SU-DHL-6 (cell line): ENCODE results near the gene LRRC8A.

Experiments used
- H2AFZ ChIP-seq: fragments of 200-600 bp; sonication (generic); 2 replicates; pipeline ENCODE4 v1.6.1; 2014; ENCODE audit warnings: low read depth, mild to moderate bottlenecking, moderate library complexity, mixed read lengths, antibody characterized with exemption, low read length; ENCODE audit not compliant: severe bottlenecking
- H3F3A ChIP-seq: fragments of 200-600 bp; shearing (Covaris generic); 2 replicates; pipeline ENCODE4 v1.6.0; 2016; ENCODE audit warnings: antibody characterized with exemption, mild to moderate bottlenecking; ENCODE audit not compliant: insufficient read depth
- H3K27ac ChIP-seq: fragments of 200-600 bp; sonication (generic); 2 replicates; pipeline ENCODE4 v1.5.1; 2016; ENCODE audit warnings: low read depth, mild to moderate bottlenecking, low read length, moderate library complexity, mixed read lengths
- H3K27me3 ChIP-seq: fragments of 200-600 bp; sonication (generic), shearing (Covaris generic); 2 replicates; pipeline ENCODE4 v1.6.0; 2014; ENCODE audit warnings: mild to moderate bottlenecking, low read length
- H3K36me3 ChIP-seq: fragments of 200-600 bp; sonication (generic); 2 replicates; pipeline ENCODE4 v1.6.1; 2014; ENCODE audit warnings: mild to moderate bottlenecking, low read length, mixed read lengths
- H3K4me2 ChIP-seq: fragments of 300-600, 200-600 bp; shearing (Covaris generic), sonication (generic); 2 replicates; pipeline ENCODE4 v1.6.0; 2014; ENCODE audit warnings: low read length, low read depth, mild to moderate bottlenecking; ENCODE audit not compliant: poor library complexity, severe bottlenecking
- H3K4me3 ChIP-seq: fragments of 200-600 bp; sonication (generic); 2 replicates; pipeline ENCODE4 v1.5.1; 2014; ENCODE audit warnings: antibody characterized with exemption, low read length, mild to moderate bottlenecking, mixed read lengths; ENCODE audit not compliant: insufficient read depth, poor library complexity, severe bottlenecking
- H3K79me2 ChIP-seq: fragments of 200-600 bp; sonication (generic); 2 replicates; pipeline ENCODE4 v1.6.1; 2014; ENCODE audit warnings: mild to moderate bottlenecking, low read length, moderate library complexity; ENCODE audit not compliant: insufficient read depth
- H3K9ac ChIP-seq: fragments of 200-600 bp; sonication (generic); 2 replicates; pipeline ENCODE4 v1.7.0; 2014; ENCODE audit warnings: mild to moderate bottlenecking, low read length
- H3K9me2 ChIP-seq: fragments of 200-600 bp; sonication (generic); replicated peaks from 2 replicates; pipeline ENCODE4 v1.6.1; 2014; ENCODE audit warnings: low read length; ENCODE audit not compliant: insufficient read depth
- H3K9me3 ChIP-seq: fragments of 200-600 bp; sonication (generic); 2 replicates; pipeline ENCODE4 v1.6.1; 2014; ENCODE audit warnings: low read length, mixed read lengths; ENCODE audit not compliant: insufficient read depth
- H4K20me1 ChIP-seq: fragments of 200-600 bp; sonication (generic); 2 replicates; pipeline ENCODE4 v1.6.1; 2014; ENCODE audit warnings: low read depth, mild to moderate bottlenecking, antibody characterized with exemption, low read length, moderate library complexity, mixed read lengths
- EZH2phosphoT487 ChIP-seq: fragments of 200-600 bp; sonication (generic), shearing (Covaris generic); conservative IDR thresholded peaks from 2 replicates; pipeline ENCODE4 v1.6.1; 2018; ENCODE audit warnings: mild to moderate bottlenecking, antibody characterized with exemption, low read length, moderate library complexity, mixed read lengths
- TF ChIP-seq, protein P1 (sequence below): fragments of 200-600 bp; sonication (generic); IDR thresholded peaks from one replicate; pipeline ENCODE4 v1.5.1; 2017; ENCODE audit warnings: antibody characterized with exemption, mild to moderate bottlenecking, low read length, moderate library complexity; ENCODE audit not compliant: insufficient read depth, poor library complexity, severe bottlenecking

The LRRC8A gene

DNA sequence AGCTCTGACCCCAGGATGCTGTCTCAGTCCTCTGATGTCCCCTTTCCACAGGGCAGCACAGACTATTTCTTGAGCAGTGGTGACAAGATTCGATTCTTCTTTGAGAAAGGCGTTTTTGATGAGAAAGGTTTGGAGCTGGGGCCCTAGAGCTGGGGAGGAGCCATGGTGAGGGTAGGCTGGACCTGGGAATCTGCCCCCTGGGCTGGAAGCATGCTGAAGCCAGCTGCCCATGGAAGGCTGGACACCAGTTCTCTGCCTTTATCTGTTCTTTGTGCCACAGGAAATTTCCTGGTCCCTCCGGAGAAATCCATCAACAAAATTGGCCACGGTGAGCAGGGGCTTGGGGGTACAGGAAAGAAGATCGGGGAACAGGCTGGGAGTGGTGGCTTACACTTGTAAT is 51.8 kb downstream of the LRRC8A start:
- Histone ChIP-seq H3K4me2 (no peak overlapping the region), H3K9me2 (no peaks in the 10 kb centered on the region), H3K36me3 (no peaks in the 10 kb centered on the region), H3K27ac (no peak overlapping the region), H4K20me1 (no peaks in the 10 kb centered on the region), H3K4me3 (no peak overlapping the region), H3K9me3 (no peaks in the 10 kb centered on the region), H2AFZ (no peak overlapping the region), H3K27me3 (no peaks in the 10 kb centered on the region), H3K79me2 (no peaks in the 10 kb centered on the region), H3K9ac (no peak overlapping the region), H3F3A (no peaks in the 10 kb centered on the region)
- TF ChIP-seq, protein P1, sequence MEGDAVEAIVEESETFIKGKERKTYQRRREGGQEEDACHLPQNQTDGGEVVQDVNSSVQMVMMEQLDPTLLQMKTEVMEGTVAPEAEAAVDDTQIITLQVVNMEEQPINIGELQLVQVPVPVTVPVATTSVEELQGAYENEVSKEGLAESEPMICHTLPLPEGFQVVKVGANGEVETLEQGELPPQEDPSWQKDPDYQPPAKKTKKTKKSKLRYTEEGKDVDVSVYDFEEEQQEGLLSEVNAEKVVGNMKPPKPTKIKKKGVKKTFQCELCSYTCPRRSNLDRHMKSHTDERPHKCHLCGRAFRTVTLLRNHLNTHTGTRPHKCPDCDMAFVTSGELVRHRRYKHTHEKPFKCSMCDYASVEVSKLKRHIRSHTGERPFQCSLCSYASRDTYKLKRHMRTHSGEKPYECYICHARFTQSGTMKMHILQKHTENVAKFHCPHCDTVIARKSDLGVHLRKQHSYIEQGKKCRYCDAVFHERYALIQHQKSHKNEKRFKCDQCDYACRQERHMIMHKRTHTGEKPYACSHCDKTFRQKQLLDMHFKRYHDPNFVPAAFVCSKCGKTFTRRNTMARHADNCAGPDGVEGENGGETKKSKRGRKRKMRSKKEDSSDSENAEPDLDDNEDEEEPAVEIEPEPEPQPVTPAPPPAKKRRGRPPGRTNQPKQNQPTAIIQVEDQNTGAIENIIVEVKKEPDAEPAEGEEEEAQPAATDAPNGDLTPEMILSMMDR, result no peak
- TF ChIP-seq EZH2phosphoT487, result no peak

DNA sequence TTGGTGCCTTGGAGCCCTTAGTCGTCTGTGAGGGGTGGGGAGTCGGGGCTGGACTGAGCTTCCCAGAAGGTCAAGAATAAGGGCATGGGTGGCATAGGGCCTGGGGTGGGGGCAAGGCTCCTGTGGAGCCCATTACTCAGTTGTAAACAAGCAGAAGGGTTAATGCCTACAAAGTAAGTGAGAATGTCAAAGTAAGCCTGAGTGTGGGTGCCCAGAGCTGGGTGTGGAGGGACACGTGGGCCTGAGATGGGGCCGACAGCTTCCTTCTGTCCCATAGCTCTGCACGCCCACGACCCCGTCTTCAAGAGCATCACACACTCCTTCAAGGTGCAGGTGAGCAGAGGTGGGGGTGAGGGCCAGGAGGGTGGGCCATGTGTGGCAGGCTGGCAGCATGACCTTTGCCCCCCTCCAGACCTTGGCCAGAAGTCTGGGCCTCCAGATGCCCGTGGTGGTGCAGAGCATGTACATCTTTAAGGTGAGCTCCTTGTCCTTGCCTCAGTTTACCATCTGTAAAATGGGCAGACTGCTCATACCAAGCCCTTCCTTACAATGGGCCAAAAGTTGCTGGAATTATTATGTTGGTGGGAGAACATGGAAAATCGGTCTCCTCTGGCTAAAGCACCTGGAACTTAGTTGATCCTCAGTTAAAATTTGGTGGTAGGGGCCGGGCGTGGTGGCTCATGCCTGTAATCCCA is 54.4 kb downstream of the LRRC8A start:
- Histone ChIP-seq H3K4me3 (no peak overlapping the region), H3K27ac (no peak overlapping the region), H3K4me2 (no peak overlapping the region), H3K36me3 (no peaks in the 10 kb centered on the region), H3K9me3 (no peaks in the 10 kb centered on the region), H2AFZ (no peak overlapping the region), H3K9me2 (no peaks in the 10 kb centered on the region), H3F3A (no peaks in the 10 kb centered on the region), H3K9ac (no peak overlapping the region), H4K20me1 (no peaks in the 10 kb centered on the region), H3K27me3 (no peaks in the 10 kb centered on the region), H3K79me2 (no peaks in the 10 kb centered on the region)
- no peak for TF ChIP-seq EZH2phosphoT487
- TF ChIP-seq, protein P1, result no peak

DNA sequence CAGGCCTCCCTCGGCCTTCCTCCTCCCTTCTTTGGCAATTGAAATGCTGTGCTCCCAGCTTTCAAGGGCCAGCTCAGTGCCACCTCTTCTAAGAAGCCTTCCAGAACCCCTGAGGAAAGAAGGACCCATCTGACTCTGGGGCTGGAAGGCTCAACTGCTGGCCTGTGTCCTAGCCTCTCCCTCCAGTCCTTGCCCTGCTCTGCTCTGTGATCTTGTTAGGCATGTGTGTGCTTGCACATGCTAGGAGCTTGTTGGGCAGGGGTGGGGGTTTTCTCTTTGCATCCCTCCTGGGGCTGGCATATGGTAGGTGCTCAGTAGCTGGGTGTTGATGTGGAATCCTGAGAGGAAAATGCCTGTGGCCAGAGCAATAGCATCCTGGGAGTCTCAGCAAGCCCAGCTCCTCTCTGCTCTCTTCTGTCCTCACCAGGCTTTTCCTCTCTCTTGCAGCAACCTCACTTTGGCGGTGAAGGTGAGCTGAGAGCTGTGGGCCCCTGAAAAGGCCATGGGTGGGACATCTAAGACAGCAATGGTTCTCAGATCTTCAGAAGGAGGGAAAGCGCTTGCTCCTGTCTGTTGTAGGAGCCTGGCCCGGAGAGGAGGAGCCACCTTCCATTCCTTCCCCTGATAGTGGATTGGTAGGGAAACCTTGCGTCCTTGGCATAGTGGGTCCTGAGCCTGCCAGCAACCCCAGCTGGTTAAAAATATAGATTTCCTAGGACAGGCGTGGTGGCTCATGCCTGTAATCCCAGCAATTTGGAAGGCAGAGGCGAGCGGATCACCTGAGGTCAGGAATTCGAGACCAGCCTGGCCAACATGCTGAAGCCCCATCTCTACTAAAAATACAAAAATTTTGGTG is 55.6 kb downstream of the LRRC8A start:
- H3K4me3 ChIP-seq, result no peak overlapping the region
- no peak overlapping the region for H3K4me2 ChIP-seq
- no peaks in the 10 kb centered on the region for H3K9me2 ChIP-seq
- H3K27ac ChIP-seq, result no peak overlapping the region
- no peak overlapping the region for H2AFZ ChIP-seq
- H3K36me3 ChIP-seq, result no peaks in the 10 kb centered on the region
- H3K9me3 ChIP-seq, result no peaks in the 10 kb centered on the region
- no peaks in the 10 kb centered on the region for H4K20me1 ChIP-seq
- no peak for TF ChIP-seq EZH2phosphoT487
- TF ChIP-seq, protein P1, result no peak
- H3K27me3 ChIP-seq, result no peaks in the 10 kb centered on the region
- no peak overlapping the region for H3K9ac ChIP-seq
- no peaks in the 10 kb centered on the region for H3F3A ChIP-seq
- H3K79me2 ChIP-seq, result no peaks in the 10 kb centered on the region
